Measurements from ENCODE around the gene CACNA1H. TPM values are rescaled to one million over a fixed set of nuclear protein-coding genes. Genes with fewer than 3 reads are reported as not detected.

Gene CACNA1H
- total and polyA plus RNA-seq, 2 of the 8 experiments (the other 6 are each of a cell fraction or from before 2014, with no cell fraction given), result 14.0 to 28.7 TPM

GRCh38 chr16:1130382-1130781 lies 22.5 kb upstream of the CACNA1H start:
- Histone ChIP-seq H3K14ac (ENCODE audit: insufficient read length) (no peak overlapping the region), H4K5ac (ENCODE audit: insufficient read length, low read depth, low read length) (no peak overlapping the region), H2BK5ac (ENCODE audit: low read depth, low read length) (no peak overlapping the region), H3K27ac (ENCODE audit: low read depth, low read length) (no peak overlapping the region), H3K36me3 (ENCODE audit: control insufficient read depth in 2 of 4, insufficient read depth in 4 of 4, low read length in 3 of 4) (no peaks in the 10 kb centered on the region), H4K20me1 (replicated peaks in 1 of 2; ENCODE audit: control insufficient read depth in 1 of 2, insufficient read depth in 2 of 2, low read length in 2 of 2) (no peaks in the 10 kb centered on the region), H2AK5ac (ENCODE audit: low read depth, low read length) (no peak overlapping the region), H2BK12ac (ENCODE audit: low read depth, low read length) (no peak overlapping the region), H3K4me3 (ENCODE audit: extremely low read depth in 1 of 4, insufficient read depth in 2 of 4, low read depth in 3 of 4, low read length in 4 of 4) (no peak overlapping the region), H3K9me3 (ENCODE audit: insufficient read depth in 2 of 2, low read depth in 1 of 2, low read length in 1 of 2) (no peaks in the 10 kb centered on the region), H4K91ac (replicated peaks; ENCODE audit: insufficient read length, low read length) (no peak overlapping the region), H3K79me2 (ENCODE audit: control insufficient read depth in 1 of 2, insufficient read depth in 2 of 2, low read length in 2 of 2) (no peaks in the 10 kb centered on the region), H2BK20ac (ENCODE audit: low read length) (no peak overlapping the region), H3K18ac (ENCODE audit: extremely low read depth, low read length) (no peak overlapping the region), H3K4me2 (ENCODE audit: insufficient read depth in 1 of 2, low read depth in 2 of 2, low read length in 2 of 2) (no peak overlapping the region), H2BK15ac (ENCODE audit: low read length) (no peak overlapping the region), H3K9ac (replicated peaks in 1 of 4; ENCODE audit: extremely low read depth in 1 of 4, low read depth in 3 of 4, low read length in 3 of 4) (no peak overlapping the region), H3K23me2 (ENCODE audit: low read depth, low read length) (no peaks in the 10 kb centered on the region), H3K27me3 (replicated peaks in 1 of 4; ENCODE audit: control insufficient read depth in 3 of 4, extremely low read depth in 1 of 4, insufficient read depth in 3 of 4, low read length in 3 of 4) (no peaks in the 10 kb centered on the region), H3K79me1 (ENCODE audit: low read depth, low read length) (no peaks in the 10 kb centered on the region), H3K4ac (replicated peaks; ENCODE audit: insufficient read length, low read depth, low read length) (no peak overlapping the region), H2BK120ac (replicated peaks; ENCODE audit: low read depth, low read length) (no peak overlapping the region), H3K56ac (replicated peaks; ENCODE audit: insufficient read length, low read depth, low read length) (no peak overlapping the region), H3K23ac (ENCODE audit: insufficient read length) (no peak overlapping the region), H2AFZ (ENCODE audit: low read length) (no peak overlapping the region), H4K8ac (ENCODE audit: extremely low read depth, insufficient read depth, low read length) (no peak overlapping the region), H3K4me1 (replicated peaks in 1 of 4; ENCODE audit: control insufficient read depth in 3 of 4, insufficient read depth in 4 of 4, low read length in 3 of 4) (peaks cover 0 to 6% (median 0%) of the 10 kb centered on the region in 4 experiments; a peak in 2 of 7 replicates)
- ChIA-PET POLR2A (ENCODE audit: partially characterized antibody) (interaction anchor here (0.8 to 1.2 kb wide), 2 partner anchors 16 to 328 kb away, joined by 3 read pairs; no protein-coding TSS in a partner anchor), CTCF (ENCODE audit: partially characterized antibody) (no interaction called here)
- no peak for DNase-seq (ENCODE audit: low read depth in 1 of 2, low spot score in 2 of 2)
- WGBS, 2 experiments (ENCODE audit: extremely low coverage in 1 of 2, insufficient coverage in 1 of 2, insufficient read length in 1 of 2, insufficient replicate concordance in 2 of 2, low coverage in 1 of 2, low lambda C conversion rate in 2 of 2, missing lambda C conversion rate in 1 of 2), result 93% methylated on average over 5 of the region's 8 CpGs; no CpG with 5 or more reads in 1 of the 2 experiments
- no peak for FAIRE-seq
- TF ChIP-seq MAFK (IDR thresholded peaks at IDR 0.05; ENCODE audit: low read depth, low read length) (no peak), ASH2L (IDR thresholded peaks at IDR 0.05; ENCODE audit: low read length) (no peak), TBP (IDR thresholded peaks at IDR 0.05; ENCODE audit: low read depth, low read length) (no peak)
